HG02870 (cell line): Measurements from ENCODE around the gene PDS5B.
"Not testable (repeated sequence)": the region's sequence is repeated elsewhere in the genome, so short reads cannot be mapped to it uniquely, and the experiment has no call there.

Experiments used
- ATAC-seq: cut with Tn5 transposase; IDR thresholded peaks from one replicate; pipeline ENCODE4 v1.9.1; 2021; ENCODE audit warnings: mild to moderate bottlenecking, moderate library complexity; ENCODE audit not compliant: unreplicated experiment

PDS5B gene, protein sequence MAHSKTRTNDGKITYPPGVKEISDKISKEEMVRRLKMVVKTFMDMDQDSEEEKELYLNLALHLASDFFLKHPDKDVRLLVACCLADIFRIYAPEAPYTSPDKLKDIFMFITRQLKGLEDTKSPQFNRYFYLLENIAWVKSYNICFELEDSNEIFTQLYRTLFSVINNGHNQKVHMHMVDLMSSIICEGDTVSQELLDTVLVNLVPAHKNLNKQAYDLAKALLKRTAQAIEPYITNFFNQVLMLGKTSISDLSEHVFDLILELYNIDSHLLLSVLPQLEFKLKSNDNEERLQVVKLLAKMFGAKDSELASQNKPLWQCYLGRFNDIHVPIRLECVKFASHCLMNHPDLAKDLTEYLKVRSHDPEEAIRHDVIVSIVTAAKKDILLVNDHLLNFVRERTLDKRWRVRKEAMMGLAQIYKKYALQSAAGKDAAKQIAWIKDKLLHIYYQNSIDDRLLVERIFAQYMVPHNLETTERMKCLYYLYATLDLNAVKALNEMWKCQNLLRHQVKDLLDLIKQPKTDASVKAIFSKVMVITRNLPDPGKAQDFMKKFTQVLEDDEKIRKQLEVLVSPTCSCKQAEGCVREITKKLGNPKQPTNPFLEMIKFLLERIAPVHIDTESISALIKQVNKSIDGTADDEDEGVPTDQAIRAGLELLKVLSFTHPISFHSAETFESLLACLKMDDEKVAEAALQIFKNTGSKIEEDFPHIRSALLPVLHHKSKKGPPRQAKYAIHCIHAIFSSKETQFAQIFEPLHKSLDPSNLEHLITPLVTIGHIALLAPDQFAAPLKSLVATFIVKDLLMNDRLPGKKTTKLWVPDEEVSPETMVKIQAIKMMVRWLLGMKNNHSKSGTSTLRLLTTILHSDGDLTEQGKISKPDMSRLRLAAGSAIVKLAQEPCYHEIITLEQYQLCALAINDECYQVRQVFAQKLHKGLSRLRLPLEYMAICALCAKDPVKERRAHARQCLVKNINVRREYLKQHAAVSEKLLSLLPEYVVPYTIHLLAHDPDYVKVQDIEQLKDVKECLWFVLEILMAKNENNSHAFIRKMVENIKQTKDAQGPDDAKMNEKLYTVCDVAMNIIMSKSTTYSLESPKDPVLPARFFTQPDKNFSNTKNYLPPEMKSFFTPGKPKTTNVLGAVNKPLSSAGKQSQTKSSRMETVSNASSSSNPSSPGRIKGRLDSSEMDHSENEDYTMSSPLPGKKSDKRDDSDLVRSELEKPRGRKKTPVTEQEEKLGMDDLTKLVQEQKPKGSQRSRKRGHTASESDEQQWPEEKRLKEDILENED (N-terminal part only)

DNA sequence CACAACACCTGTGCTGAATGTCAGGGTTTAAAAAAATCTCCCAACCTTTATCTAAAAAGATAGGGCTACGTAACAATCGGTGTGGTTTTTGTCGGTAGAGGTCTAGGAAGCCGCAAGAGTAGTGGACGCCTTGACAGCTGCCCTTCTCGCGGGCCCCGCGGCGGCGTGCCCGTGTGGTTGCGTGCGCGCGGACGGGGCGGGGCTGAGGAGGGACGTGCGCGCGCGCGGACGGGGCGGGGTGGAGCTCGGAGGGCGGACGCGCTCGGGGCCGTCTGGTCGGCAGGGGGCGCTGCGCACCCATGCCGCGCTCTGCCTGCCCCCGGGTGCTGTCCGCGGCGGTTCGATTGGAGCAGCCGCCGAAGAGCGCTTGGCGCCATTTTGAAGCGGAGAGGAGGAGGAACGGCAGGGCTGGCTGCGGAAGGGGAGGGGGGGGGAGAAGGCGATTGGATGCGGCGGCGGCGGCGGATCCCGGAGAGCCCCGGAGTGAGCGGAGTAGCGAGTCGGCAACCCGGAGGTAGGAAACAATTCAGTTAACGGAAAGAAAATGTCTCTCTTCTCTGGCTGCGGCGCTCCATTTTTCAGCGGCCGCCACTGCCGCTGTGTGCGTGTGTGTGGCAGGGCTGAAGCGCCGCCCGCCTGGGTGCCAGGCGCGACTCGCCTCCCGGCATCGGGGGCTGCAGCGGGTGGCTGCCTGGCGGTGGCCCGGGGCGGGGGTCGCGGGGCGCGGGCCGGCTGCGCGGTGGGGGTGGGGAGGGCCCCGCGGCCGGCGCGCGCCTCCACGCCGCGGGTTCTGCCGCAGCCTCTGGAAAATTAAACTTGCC lies at the start of gene PDS5B:
TSS of gene PDS5B (plus strand) at position 373 of the 821 bp plus-strand sequence. CDS start 62,321 bp downstream, outside the sequence.
- ATAC-seq: peak; percentile 77

DNA sequence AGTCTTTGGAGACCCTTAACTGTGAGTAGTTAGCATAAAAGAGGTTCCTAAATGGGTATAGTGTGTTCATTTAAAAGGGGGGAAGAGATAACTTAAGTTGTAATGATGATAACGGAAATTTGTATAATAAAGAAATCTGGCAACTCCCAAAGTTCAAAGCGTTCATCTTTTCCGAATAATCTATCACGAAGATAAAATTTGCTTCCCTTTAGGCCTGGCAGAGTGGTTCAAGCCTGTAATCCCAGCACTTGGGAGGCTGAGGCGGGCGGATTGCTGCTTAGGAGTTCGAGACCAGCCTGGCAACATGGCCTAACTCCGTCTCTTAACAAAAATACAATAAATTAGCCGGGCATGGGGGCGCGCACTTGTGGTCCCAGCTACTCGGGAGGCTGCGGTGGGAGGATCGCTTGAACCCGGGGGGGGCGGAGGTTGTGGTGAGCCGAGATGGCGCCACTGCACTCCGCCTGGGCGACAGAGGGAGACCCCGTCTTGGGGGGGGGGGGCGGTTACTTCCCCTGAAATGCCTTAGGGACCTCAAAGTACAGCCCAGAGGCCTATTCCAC lies 48.6 kb upstream of the PDS5B start:
- ATAC-seq: no peak

DNA sequence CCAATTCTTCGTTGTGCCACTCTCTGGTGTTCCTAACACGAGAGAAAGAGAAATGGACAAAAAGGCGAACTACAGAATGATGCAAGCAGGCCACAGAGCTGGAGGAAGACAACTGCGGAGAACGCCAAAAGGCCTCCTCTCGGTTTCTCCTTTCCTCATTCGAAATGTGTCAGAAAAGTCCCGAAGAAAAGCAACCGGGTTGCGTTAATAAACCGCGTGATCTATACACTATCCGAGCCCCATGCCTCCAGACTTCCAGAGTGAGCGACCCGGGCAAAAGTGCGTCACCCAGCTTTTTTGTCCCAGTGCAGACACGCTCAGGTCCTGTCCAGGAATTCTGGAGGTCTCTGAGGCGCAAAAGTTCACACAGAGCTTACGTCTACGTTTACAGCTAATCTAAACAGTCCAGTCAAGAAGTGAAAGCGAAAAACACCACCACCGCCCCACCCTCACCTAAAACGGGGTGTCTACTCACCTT lies 48.1 kb upstream of the PDS5B start:
- ATAC-seq: peak; percentile 81

DNA sequence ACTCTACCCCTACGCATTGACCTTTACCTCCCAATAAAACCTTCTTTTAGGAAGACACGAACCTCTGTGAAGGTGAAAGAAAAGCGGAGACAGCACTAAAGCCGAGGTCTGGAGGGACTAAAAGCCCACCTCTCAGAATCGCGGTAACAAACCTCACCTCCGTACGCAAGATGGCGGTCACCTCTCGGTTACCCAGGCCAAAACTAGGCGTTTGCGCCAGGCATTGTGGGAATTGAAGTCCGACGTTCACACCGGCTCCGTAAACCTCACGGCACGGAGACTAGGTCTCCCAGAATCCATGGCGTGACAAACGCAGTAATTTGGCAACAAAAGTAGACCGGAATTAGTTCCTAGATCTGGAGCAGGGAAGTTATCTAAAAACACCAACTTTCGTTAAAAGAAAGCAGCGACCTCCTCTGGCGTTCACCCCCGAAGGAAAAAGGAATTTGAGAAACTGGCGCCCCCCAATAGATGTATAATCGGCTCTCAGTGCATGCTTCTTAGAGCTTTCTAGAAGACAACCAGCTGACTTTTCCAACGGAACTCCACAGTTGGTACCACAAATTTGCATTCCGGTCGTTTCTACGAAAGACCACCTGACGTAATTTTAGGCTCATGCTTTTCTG lies 47.5 kb upstream of the PDS5B start, which contains the start of gene N4BP2L2:
TSS of gene N4BP2L2 (minus strand) at position 175 of the 626 bp plus-strand sequence. CDS start 1,768 bp downstream, outside the sequence.
- ATAC-seq: peak; percentile 95

DNA sequence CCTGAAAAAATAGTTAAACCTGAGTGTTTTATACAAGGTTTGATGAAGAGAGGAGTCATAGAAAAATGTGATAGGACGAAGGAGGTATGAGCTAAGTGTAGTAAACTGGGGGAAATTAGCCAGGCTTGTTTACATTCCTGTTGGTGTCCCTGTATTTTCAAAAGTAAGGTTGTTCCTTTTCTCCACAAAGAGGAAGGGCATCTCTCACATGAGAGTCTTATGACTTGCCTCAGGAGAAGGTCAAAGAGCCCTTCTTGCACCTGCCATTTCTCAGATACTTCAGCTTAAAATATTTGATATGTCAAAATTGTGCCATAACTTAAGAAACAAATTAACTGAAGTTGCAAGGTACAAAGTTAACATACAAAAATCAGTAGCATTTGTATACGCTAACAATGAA lies 44.0 kb upstream of the PDS5B start:
- no peak for ATAC-seq

DNA sequence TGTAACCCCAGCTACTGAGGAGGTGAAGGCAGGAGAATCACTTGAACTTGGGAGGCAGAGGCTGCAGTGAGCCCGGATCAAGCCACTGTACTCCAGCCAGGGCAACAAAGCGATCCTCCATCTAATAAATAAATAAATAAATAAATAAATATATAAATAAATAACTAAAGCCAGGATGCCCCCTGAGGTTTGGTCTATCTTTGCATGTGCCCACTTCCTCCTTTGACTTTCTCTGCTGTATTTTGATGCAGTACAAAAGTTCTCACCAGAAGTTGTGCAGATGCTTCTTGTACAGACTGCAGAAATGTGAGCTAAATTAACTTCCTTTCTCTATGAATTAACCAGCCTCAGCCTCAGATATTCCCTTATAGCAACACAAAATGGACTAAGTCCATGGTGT lies 41.2 kb upstream of the PDS5B start:
- ATAC-seq: no peak

DNA sequence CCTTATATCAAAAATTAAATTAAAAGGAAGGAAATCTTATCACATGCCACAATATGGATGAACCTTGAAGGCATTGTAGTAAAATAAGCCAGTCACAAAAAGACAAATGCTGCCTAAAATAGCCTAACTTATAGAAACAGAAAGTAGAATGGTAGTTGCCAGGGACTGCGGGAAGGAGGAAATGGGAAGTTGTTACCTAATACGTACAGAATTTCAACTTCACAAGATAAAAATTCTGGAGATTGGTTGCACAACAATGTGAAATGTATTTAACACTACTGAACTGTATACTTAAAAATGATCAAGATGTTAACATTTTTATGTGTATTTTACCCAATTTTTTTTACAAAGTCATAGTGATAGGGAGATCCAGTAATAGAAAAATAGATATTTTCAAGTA lies 37.4 kb upstream of the PDS5B start:
- ATAC-seq: no peak

DNA sequence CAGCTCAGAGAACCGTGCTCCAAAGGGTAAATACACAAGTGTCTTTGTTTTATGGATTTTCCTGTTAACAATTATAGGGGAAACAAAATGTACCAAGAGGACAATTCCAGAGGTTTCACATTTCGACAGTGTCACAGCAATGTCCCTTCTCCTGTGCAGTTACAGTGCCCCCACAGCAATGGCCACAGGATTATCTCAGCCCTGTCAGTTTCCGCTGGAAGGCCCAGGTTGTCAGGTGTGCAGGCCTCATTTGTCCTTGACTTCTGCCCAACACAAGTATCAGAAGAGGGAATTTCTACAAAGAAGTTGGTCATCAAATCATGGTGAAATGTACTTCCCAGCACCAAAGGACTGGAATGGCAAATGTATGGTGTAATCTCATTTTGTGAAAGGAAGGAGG lies 36.5 kb upstream of the PDS5B start:
- ATAC-seq: no peak

DNA sequence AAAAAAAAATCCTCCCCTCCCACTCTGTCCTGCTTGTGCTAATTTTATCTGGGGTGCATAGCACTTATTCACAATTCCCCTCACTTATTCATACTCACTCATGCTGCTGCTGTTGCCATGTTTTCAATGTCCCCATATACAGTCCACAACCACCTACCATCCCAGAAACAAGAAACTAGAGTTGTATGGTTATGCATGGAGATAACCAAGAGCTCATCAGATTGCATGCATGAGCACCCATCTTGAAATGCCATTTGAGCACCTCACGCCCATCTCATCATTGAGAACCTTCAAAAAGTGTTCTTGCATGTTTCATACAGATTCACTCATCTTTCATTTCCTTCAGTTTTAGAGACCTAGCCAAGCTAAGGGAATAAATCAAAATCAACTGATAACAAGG lies 32.5 kb upstream of the PDS5B start:
- ATAC-seq: peak; percentile 69

DNA sequence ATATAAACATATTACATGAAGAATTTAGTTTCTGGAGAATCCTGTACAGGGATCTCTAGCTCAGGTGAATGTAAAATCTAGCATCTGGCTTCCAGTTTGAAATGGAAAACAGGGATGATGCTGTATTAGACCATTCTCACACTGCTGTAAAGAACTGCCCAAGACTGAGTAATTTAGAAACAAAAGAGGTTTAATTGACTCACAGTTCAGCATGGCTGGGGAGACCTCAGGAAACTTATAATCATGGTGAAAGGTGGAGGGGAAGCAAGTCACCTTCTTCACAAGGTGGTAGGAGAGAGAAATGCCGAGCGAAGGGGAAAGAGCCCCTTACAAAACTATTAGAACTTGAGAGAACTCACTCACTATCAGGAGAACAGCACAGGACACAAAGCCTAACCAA lies 30.6 kb upstream of the PDS5B start:
- no peak for ATAC-seq

DNA sequence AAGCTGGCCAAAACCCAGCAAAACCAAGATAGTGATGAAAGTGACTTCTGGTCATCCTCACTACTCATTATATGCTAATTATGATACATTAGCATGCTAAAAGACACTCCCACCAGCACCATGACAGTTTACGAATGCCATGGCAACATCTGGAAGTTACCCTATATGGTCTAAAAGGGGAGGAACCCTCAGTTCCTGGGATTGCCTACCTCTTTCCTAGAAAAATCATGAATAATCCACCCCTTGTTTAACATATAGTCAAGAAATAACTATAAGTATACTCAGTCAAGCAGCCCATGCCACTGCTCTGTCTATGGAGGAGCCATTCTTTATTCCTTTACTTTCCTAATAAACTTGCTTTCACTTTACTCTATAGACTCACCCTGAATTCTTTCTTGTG lies 25.4 kb upstream of the PDS5B start:
- not testable (repeated sequence) for ATAC-seq

DNA sequence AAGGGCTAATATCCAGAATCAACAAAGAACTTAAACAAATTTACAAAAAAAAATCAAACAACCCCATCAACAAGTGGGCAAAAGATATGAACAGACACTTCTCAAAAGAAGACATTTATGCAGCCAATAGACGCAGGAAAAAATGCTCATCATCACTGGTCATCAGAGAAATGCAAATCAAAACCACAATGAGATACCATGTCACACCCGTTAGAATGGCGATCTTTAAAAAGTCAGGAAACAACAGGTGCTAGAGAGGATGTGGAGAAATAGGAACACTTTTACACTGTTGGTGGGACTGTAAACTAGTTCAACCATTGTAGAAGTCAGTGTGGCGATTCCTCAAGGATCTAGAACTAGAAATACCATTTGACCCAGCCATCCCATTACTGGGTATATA lies 10.6 kb upstream of the PDS5B start:
- ATAC-seq: not testable (repeated sequence)

DNA sequence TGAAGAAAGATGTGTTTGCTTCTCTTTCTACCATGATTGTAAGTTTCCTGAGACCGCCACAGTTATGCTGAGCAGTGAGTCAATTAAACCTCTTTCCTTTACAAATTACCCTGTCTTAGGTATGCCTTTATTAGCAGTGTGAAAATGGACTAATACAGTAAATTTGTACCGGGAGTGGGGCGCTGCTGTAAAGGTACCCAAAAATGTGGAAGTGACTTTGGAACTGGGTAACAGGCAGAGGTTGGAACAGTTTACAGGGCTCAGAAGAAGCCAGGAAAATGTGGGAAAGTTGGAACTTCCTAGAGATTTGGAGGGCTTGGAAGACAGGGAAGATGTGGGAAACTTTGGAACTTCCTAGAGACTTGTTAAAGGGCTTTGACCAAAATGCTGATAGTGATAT lies 9.2 kb upstream of the PDS5B start:
- ATAC-seq: no peak

DNA sequence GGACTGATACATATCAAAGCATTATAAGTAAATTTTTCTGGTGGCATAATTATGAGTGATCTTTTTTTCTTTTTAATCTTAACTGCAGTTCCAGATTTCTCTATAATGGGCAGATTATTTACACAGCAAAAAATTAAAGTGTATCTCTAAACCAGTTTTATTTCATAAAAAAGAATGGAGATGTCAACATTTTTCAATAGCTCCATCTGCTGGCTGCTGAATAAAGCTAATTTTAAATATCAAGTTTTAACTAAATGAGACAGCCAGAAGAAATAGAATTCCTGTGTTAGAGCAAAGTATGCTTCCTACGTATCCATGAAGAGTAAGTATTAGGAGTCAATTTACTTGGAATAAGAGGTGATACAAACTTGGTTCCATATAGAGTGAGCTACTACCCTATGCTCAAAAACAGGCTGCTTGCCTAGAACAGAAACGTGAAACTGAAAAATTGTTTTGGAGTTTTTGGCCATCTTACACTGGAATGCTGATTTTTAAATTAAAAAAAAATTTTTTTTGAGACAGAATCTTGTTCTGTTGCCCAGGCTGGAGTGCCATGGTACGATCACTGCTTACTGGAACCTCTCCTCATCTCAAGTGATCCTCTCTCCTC lies 5.0 kb upstream of the PDS5B start:
- no peak for ATAC-seq

DNA sequence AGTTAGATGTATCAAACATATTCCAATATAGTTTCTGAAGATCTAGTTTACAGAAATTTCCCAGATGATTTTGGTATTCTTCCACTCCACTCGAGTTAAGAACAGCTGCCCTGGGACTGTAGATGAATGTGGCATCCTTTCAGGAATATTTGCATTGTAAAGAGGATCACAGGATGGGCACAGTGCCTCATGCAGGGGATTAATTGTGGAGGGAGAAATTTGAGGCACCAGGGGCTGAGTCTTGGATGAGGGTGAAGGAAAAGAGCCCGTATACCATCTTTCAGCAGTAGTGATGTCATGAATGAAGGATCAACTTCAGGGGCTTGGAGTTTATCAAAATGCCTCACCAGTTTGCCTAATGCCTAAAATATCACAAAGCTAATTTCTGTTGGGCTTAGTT lies 4.0 kb upstream of the PDS5B start:
- ATAC-seq: no peak

DNA sequence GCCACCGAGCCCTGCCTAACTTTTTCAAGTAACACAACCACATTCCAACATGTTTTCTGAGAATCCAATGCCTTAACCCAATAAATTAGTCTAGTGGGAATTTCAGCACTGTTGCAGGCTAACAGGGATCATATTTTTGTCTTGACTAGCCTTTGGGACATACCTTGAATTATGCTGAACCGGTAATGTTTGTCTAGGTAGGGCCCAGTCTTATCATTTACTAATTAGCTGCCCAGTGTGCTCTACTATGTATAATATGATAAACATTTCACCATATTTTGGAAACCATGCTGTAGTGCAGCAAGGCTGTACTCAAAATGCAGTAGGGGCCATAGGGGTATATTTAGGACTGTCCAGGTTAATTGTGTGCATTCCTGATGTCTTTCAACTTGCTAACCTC lies 3.3 kb upstream of the PDS5B start:
- no peak for ATAC-seq

DNA sequence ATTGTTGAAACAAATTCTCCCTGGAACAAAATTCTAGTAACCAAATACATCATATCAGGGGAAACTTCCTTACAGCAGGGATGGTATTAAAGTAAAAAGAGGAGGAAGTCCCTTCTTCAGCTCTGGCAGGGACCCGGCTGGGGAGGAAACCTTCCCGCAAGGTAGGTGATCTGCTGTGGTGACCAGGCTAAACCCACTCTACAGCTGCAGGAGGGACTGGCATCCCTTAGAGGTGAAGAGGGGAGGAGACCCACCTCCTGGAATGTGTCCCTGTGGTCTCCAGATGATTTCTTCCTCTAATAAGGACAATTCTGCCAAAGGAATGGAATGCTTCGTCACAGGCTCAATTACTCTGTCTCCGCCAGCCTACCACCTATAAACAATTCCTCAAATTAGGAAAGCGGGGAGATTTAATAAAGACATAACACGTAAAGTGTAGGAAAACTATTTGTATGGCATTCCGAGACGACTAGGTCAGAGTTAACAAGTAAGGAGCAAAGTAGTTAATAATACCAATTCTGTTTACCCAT lies 637 bp upstream of the PDS5B start:
- ATAC-seq: no peak

DNA sequence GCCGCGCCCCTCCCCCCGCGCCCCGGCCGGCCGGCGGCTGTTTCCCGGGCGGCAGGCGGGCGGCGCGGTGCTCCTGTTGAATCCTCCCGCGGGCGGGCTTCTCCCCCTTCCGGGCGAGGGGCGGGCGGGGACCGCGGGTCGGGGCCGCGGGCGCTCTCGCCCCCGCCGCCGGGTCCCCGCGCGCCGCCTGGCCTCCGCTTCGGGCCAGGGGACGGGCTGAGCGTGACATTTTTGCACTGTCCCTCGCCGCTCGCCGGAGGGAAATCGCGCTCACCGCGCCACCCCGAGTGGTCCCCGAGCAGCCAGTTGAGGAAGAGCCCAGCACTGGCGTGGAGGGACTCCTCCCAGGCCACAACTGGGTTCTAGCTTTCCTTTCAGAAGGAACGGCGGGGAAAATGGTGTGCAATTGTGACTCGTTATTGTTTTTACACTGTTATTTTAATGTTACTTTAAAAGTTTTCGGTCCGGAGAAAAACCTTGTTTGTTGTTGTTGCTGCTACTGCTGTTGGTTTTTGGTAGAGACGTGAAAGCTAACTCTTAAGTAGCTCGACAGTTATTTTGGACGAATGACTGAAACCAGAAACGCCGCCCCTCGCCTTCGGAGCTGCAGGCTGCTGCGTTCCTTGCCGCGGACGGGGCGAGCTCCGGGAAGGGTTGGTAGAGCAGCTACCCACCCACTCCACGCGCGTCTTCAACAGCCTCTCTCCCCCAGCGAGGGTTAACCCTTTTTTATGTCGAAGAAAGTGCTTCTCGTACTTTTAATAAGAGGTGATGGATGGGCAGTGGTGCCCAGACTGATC lies 959 bp downstream of the PDS5B start:
- ATAC-seq: peak; percentile 32
